GM19351 (cell line): ENCODE data around the gene DOCK4.

ENCODE experiments used
- ATAC-seq: cut with Tn5 transposase; IDR thresholded peaks from one replicate; pipeline ENCODE4 v1.9.1; 2021; ENCODE audit warnings: mild to moderate bottlenecking, moderate library complexity; ENCODE audit not compliant: unreplicated experiment

Gene DOCK4

DNA sequence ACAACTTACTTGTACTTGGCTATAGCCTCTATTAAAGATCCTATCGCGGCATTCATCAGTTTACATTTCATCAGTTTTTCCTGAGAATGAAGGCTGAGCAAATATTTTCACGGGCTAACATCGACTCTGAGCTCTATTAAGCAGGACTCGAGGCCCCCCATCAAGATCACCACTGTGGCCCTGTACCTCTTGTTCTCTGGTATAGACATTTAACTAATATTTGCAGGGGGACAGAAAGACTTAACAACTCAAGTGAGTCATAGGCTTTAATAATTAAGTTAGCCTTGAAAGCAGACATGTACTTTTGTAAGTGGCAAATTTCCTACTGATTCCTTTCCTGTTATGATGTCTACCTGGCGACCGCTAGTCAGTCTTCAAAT lies 45.4 kb downstream of the DOCK4 start:
- ATAC-seq: no peak

DNA sequence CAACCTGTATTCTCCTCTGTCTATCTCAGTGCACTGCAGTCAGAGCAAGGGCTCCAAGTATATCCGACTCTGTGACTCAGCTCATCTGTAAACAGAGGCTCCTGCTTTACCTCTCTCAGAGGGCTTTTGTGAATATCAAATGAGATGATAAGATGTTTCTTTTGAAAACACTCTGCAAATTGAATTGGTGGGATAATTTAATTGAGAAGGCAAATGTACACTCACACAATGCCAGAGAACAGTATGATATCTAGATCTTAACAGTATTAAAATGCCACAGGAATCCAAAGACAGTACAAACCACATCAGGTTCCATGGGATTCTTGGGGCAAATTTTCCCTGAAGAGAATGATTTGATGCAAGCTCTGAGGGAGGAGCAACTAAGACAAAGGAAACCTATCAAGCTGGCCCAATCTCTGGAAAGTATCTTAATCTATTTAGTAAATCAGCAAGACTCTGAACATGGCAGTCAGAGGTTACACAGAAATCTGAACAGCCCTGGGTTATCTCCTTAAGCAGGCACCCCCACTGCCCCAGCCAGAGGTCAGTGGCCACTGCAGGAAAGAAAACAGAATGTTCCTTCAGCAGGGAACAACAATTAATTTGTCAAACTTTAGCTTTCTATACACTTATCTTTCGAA lies 45.9 kb downstream of the DOCK4 start:
- ATAC-seq: no peak

GRCh38 chr7:112159351-112159750 lies 46.8 kb downstream of the DOCK4 start:
- ATAC-seq: no peak

GRCh38 chr7:112157072-112157471 lies 49.1 kb downstream of the DOCK4 start:
- no peak for ATAC-seq

DNA sequence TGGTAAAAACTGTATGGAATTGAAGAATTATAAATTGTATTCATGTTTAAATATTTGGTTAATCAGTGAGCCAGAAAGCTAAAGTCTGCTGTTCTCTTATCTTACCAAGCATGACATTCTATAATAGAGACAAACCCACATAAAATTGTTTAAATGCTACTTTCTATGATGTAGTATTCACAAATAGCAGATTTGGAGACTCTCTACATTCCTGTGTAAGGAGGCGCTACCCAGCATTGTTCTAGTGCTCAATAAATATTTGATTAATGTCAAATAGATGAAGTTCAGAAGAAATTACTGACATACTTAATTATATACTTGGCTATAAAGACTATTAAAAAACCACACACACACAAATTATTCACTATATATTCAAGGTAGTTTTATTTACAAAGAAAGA lies 49.8 kb downstream of the DOCK4 start:
- no peak for ATAC-seq

DNA sequence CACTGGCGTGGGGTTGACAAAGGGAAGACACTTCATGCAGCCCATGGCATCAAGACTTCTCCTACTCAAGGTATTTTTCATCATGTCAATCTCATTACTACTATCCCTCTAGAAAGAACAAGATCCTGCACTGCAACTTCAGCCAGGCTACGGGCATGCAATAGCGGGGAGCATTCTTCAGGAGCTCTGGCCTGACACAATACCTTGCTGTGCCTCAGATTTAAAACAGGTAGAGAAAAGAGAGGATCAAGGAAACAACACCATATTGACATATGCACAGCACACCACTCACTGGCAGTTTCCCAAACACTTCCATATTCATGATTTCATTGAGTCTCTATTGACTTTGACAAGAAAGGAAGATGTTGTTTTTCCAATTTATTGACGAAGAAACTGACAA lies 51.5 kb downstream of the DOCK4 start:
- no peak for ATAC-seq

- no peak for ATAC-seq
Measured at GRCh38 chr7:112152186-112152585, 54.0 kb downstream of the DOCK4 start.

GRCh38 chr7:112150823-112151641 lies 55.2 kb downstream of the DOCK4 start:
- ATAC-seq: no peak

- no peak for ATAC-seq
Measured at GRCh38 chr7:112149734-112150133, 56.5 kb downstream of the DOCK4 start.

GRCh38 chr7:112147793-112148361 lies 58.3 kb downstream of the DOCK4 start:
- no peak for ATAC-seq

GRCh38 chr7:112145206-112145605 lies 61.0 kb downstream of the DOCK4 start:
- ATAC-seq: no peak

GRCh38 chr7:112144284-112145059 lies 61.7 kb downstream of the DOCK4 start:
- ATAC-seq: no peak

DNA sequence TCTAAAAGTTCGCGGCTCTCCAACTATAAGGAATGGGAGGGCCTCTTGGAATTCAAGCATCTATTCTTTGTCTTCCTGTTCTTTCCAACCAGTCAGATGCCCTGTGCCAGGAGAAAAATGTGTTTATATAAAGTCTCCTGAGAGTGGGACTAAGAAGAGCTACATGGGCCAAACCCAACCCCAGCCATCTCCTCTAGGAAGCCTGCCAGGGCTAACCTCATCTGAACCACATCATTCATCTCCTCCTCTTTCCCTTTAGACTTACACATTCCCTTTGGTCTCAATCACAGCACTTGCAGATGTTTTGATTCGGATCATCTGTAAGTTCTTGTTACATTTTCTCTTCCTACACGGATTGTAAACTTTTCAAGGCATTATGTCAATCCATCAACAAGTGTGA lies 62.6 kb downstream of the DOCK4 start:
- no peak for ATAC-seq

DNA sequence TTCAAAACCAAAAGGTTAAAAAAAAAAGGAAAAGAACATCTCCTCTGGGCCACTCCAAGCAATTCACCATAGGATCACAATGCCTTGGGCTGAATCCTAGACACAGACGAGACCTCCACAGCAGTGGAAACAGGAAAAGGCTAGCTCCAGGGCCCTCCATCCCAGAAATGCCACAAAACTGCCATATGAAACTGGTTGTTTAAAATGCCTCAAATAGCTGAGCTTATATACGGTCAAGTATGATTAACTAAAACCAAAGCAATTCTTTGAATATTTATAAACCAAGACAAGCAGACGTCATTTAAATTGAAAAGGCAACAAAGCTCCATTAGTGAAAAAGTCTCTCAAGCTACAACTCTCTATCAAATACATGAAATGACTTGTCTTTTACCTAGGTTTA lies 63.1 kb downstream of the DOCK4 start:
- no peak for ATAC-seq

DNA sequence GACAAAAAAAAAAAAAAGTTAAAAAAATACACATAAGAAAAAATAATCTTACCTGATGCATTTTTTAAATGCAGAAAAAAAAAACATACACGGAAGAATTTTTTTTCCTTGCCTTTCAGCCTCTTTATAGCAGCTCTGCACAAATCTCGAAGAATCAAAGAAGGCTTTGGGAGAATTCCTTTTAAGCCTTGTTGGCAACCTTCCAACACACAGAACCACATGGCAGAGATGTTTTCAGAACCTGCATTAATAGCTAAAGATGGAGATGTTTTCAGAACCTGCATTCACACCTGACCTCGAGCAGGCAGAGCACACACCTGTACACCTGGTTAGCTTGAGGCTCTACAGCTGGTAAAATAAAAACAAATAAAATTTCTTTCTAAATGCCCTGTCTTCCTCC lies 65.6 kb downstream of the DOCK4 start:
- ATAC-seq: no peak

- no peak for ATAC-seq
Measured at GRCh38 chr7:112138938-112139337, 67.3 kb downstream of the DOCK4 start.

DNA sequence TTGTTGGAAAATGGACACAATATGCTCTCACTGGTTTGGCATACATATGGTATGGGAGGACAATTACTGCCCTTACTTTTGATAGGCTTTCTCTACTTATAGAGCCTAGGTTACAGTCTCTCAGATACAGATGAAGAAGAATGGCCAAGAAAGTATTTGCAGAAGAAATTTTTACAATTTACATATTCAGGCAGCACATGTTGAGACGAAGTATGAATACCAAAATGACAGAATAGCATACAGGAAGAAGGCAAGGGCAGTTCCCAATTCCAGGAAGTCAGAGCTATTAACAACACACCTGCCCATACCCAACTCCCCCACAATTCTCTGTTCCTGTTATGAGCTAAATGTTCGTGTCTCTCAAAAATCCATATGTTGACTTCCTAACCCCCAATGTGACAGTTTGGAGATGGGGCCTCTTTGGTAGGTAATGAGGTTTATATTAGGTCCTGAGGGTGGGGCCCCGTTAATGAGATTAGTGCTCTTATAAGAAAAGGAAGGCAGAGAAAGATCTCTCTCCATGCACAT lies 67.8 kb downstream of the DOCK4 start:
- ATAC-seq: no peak

DNA sequence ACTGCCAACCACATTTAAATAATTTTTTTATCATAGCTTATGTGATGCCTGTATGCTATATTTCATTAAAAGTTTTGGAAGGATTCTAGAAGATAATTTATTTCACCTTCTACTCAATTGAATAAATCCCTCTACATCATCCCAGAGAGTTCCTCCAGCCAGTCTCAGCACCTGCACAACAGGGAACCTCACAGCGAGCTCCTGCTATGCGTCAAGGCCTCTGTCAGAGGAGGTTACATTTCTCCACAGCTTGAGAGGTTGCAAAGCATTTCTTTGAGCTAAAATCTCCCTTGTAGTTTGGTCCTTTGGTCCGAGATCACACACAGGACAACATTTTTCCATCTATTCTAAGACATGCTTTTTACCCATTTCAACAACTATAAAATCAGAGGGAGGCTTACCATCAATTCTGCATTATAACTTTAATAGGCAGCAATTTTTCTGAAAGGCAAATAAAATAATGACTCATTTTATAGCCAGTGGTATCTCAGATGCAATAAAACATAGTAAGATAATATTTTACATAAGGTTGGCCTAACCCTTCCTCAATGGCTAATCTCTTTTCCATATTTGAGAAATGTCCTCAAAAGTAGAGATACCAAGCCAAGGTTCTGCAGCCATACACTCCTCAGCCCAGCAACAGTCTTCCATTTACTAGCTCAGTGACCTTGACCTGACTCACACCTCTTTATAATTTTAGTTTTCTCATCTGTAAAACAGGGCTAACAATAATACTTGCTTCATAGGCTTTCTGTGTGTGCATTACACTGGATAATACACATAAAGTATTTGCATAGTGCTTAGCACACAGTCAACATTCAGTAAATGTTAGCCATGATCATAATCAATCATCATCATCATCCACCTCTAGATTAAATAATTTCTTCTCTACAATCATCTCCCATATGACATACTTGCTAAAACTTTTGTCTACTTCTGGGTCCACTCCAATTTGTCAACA lies 68.8 kb downstream of the DOCK4 start:
- no peak for ATAC-seq

DNA sequence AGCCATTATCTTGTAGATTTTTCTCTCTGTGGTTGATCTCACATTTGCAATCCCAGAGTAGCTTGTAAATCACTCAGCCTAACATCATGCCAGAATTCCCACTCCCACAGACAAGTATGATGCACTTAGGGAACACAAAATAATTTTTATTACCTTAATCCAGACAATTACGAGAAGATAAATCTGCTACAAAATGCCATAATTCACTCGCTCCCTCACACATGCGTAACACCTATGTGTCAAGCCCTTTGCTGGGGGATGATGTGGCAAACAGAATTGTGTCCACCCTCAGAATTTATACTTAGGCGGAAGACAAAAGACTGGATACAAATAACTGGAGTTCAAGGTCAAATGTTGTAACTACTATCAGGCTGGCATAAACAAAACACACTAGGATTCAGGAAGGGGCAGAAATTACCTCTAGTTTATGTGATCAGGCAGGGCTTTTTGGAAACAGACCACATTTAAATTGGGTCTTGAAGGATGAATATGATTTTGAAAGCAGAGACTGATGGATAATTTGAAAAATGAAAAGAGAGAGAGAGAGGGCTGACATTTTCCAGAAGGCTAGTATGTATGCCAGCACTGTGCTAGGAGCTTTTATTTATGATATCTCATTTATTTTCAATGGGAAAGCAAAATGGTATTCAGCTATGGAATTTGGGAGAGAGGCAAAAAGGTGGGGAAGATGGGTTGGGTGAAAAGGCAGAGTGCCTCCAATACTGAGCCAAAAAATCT lies 69.8 kb downstream of the DOCK4 start:
- no peak for ATAC-seq
